SU-DHL-6 (cell line): ENCODE data around the gene GOLGA5.

ENCODE experiments used
- H2AFZ ChIP-seq: fragments of 200-600 bp; sonication (generic); 2 replicates; pipeline ENCODE4 v1.6.1; 2014; ENCODE audit warnings: low read depth, mild to moderate bottlenecking, moderate library complexity, mixed read lengths, antibody characterized with exemption, low read length; ENCODE audit not compliant: severe bottlenecking
- H3F3A ChIP-seq: fragments of 200-600 bp; shearing (Covaris generic); 2 replicates; pipeline ENCODE4 v1.6.0; 2016; ENCODE audit warnings: antibody characterized with exemption, mild to moderate bottlenecking; ENCODE audit not compliant: insufficient read depth
- H3K27ac ChIP-seq: fragments of 200-600 bp; sonication (generic); 2 replicates; pipeline ENCODE4 v1.5.1; 2016; ENCODE audit warnings: low read depth, mild to moderate bottlenecking, low read length, moderate library complexity, mixed read lengths
- H3K27me3 ChIP-seq: fragments of 200-600 bp; sonication (generic), shearing (Covaris generic); 2 replicates; pipeline ENCODE4 v1.6.0; 2014; ENCODE audit warnings: mild to moderate bottlenecking, low read length
- H3K36me3 ChIP-seq: fragments of 200-600 bp; sonication (generic); 2 replicates; pipeline ENCODE4 v1.6.1; 2014; ENCODE audit warnings: mild to moderate bottlenecking, low read length, mixed read lengths
- H3K4me2 ChIP-seq: fragments of 300-600, 200-600 bp; shearing (Covaris generic), sonication (generic); 2 replicates; pipeline ENCODE4 v1.6.0; 2014; ENCODE audit warnings: low read length, low read depth, mild to moderate bottlenecking; ENCODE audit not compliant: poor library complexity, severe bottlenecking
- H3K4me3 ChIP-seq: fragments of 200-600 bp; sonication (generic); 2 replicates; pipeline ENCODE4 v1.5.1; 2014; ENCODE audit warnings: antibody characterized with exemption, low read length, mild to moderate bottlenecking, mixed read lengths; ENCODE audit not compliant: insufficient read depth, poor library complexity, severe bottlenecking
- H3K79me2 ChIP-seq: fragments of 200-600 bp; sonication (generic); 2 replicates; pipeline ENCODE4 v1.6.1; 2014; ENCODE audit warnings: mild to moderate bottlenecking, low read length, moderate library complexity; ENCODE audit not compliant: insufficient read depth
- H3K9ac ChIP-seq: fragments of 200-600 bp; sonication (generic); 2 replicates; pipeline ENCODE4 v1.7.0; 2014; ENCODE audit warnings: mild to moderate bottlenecking, low read length
- H3K9me2 ChIP-seq: fragments of 200-600 bp; sonication (generic); replicated peaks from 2 replicates; pipeline ENCODE4 v1.6.1; 2014; ENCODE audit warnings: low read length; ENCODE audit not compliant: insufficient read depth
- H3K9me3 ChIP-seq: fragments of 200-600 bp; sonication (generic); 2 replicates; pipeline ENCODE4 v1.6.1; 2014; ENCODE audit warnings: low read length, mixed read lengths; ENCODE audit not compliant: insufficient read depth
- H4K20me1 ChIP-seq: fragments of 200-600 bp; sonication (generic); 2 replicates; pipeline ENCODE4 v1.6.1; 2014; ENCODE audit warnings: low read depth, mild to moderate bottlenecking, antibody characterized with exemption, low read length, moderate library complexity, mixed read lengths
- EZH2phosphoT487 ChIP-seq: fragments of 200-600 bp; sonication (generic), shearing (Covaris generic); conservative IDR thresholded peaks from 2 replicates; pipeline ENCODE4 v1.6.1; 2018; ENCODE audit warnings: mild to moderate bottlenecking, antibody characterized with exemption, low read length, moderate library complexity, mixed read lengths
- TF ChIP-seq, protein P1 (sequence below): fragments of 200-600 bp; sonication (generic); IDR thresholded peaks from one replicate; pipeline ENCODE4 v1.5.1; 2017; ENCODE audit warnings: antibody characterized with exemption, mild to moderate bottlenecking, low read length, moderate library complexity; ENCODE audit not compliant: insufficient read depth, poor library complexity, severe bottlenecking

The GOLGA5 gene

DNA sequence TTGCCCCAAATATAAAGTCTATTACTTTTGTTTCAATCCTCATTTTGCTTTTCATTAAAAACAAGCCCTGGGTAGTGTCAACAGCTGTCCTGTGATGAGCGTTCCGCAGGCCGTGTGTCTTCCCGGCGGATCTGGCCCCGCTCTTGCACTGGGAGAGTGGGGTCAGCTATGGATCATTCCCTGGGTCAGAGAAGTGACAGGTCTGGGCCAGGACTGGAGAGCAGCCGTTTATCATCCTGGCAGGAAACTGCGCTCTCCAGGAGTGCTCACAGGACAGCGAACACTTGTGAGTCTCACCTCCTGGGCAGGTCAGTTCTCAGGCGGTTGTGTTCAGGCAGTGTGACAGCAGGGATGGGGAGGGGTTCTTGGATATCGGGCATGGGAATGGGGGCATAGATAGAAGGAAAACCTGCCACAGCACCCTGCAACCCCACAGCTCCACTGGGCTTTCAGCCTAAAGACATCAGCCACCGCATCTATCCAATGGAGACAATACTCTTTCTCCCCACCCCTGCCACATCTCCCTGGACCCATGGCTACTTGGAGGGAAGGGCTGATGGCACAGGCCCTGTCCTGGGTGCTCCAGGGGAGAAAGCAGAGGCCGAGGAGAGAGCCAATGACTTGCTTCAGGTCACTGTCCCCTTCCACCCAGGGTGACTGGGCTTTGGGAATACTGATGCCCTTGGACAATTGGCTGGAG is 81.0 kb downstream of the GOLGA5 start:
- Histone ChIP-seq H3K9me2 (no peaks in the 10 kb centered on the region), H3F3A (no peaks in the 10 kb centered on the region), H2AFZ (no peak overlapping the region), H4K20me1 (no peaks in the 10 kb centered on the region), H3K4me3 (no peak overlapping the region), H3K27ac (no peak overlapping the region), H3K9ac (no peak overlapping the region), H3K36me3 (no peaks in the 10 kb centered on the region), H3K27me3 (no peaks in the 10 kb centered on the region), H3K4me2 (no peak overlapping the region), H3K9me3 (no peaks in the 10 kb centered on the region), H3K79me2 (no peaks in the 10 kb centered on the region)
- no peak for TF ChIP-seq EZH2phosphoT487
- TF ChIP-seq, protein P1, sequence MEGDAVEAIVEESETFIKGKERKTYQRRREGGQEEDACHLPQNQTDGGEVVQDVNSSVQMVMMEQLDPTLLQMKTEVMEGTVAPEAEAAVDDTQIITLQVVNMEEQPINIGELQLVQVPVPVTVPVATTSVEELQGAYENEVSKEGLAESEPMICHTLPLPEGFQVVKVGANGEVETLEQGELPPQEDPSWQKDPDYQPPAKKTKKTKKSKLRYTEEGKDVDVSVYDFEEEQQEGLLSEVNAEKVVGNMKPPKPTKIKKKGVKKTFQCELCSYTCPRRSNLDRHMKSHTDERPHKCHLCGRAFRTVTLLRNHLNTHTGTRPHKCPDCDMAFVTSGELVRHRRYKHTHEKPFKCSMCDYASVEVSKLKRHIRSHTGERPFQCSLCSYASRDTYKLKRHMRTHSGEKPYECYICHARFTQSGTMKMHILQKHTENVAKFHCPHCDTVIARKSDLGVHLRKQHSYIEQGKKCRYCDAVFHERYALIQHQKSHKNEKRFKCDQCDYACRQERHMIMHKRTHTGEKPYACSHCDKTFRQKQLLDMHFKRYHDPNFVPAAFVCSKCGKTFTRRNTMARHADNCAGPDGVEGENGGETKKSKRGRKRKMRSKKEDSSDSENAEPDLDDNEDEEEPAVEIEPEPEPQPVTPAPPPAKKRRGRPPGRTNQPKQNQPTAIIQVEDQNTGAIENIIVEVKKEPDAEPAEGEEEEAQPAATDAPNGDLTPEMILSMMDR = no peak

DNA sequence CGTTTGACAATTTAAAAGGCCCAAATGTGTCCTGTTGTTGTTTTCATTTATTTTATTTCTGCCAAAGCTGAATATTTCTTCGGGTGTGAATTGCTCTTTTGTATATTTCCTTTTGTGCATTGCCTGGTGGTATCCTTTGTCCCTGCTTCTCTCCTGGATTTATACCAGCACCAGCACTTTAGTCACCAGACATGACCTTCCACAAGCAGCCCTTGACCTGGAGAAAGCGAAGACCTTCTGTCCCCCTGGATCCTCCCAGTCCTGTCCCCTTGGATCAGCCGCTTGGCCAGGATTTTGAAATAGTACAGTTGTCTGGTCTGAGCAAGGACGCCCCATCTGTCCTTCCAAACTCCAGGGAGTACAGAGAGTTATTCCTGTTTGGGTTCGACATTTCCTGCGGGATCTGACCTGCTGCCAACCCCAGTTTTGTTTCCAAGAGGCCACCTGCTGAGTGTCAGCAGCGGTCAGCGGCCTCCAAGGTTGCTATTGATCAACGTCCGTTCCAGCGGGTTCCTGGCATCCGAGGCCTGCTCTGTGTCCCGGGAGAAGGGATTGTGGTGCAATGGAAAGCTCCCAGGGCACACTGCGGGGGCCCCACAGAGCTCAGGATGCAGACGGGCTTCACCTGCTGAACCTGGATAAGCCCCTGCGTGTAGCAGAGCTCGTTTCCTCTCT is 83.8 kb downstream of the GOLGA5 start:
- H3K9ac ChIP-seq = no peak overlapping the region
- H4K20me1 ChIP-seq = no peaks in the 10 kb centered on the region
- no peaks in the 10 kb centered on the region for H3K9me2 ChIP-seq
- no peaks in the 10 kb centered on the region for H3K36me3 ChIP-seq
- H2AFZ ChIP-seq = no peak overlapping the region
- no peaks in the 10 kb centered on the region for H3F3A ChIP-seq
- H3K79me2 ChIP-seq = no peaks in the 10 kb centered on the region
- TF ChIP-seq, protein P1 = no peak
- no peak for TF ChIP-seq EZH2phosphoT487
- H3K27ac ChIP-seq = no peak overlapping the region
- H3K4me3 ChIP-seq = no peak overlapping the region
- no peaks in the 10 kb centered on the region for H3K27me3 ChIP-seq
- H3K9me3 ChIP-seq = no peaks in the 10 kb centered on the region
- H3K4me2 ChIP-seq = no peak overlapping the region

DNA sequence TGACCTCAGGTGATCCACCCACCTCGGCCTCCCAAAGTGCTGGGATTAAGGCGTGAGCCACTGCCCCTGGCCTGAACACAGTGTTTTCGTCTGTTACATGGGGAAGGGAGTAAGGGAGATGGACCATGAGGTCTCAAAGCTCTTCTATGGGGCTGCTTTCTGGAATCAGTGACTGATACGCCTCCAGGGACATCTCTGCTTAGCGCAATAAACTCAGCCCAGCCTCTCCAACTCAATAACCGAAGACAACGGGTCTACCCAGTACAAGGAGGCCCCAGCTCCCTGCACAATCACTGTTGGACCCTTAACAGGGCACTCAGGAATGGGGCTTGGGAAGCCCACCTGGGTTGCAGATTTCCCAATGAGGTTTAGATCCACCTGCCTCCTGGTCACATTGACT is 86.2 kb downstream of the GOLGA5 start:
- TF ChIP-seq, protein P1 = no peak
- TF ChIP-seq EZH2phosphoT487 = no peak
- Histone ChIP-seq H4K20me1 (no peaks in the 10 kb centered on the region), H3K27me3 (no peaks in the 10 kb centered on the region), H3K79me2 (no peaks in the 10 kb centered on the region), H3K27ac (no peak overlapping the region), H3K9me2 (no peaks in the 10 kb centered on the region), H3K4me3 (no peak overlapping the region), H3K9me3 (no peaks in the 10 kb centered on the region), H3F3A (no peaks in the 10 kb centered on the region), H2AFZ (no peak overlapping the region), H3K4me2 (no peak overlapping the region), H3K9ac (no peak overlapping the region), H3K36me3 (no peaks in the 10 kb centered on the region)
